Neural progenitor cell (in vitro differentiated cells): ENCODE measurements around the gene S100A9. TPM values are rescaled to one million over a fixed set of nuclear protein-coding genes. Genes with fewer than 3 reads are reported as not detected.

Source experiments
- DNase-seq: peaks from one replicate; pipeline ENCODE4 v3.0.0-alpha.2; 2016; ENCODE audit warnings: low spot score
- H2AFZ ChIP-seq: fragments of 200-600 bp; sonication (generic); replicated peaks from 2 replicates; pipeline ENCODE4 v1.6.1; 2016; ENCODE audit warnings: antibody characterized with exemption
- H3F3A ChIP-seq: fragments of 200-600 bp; sonication (generic); 2 replicates; pipeline ENCODE4 v1.6.1; 2016; ENCODE audit warnings: antibody characterized with exemption, low read depth
- H3K27ac ChIP-seq: fragments of 200-600 bp; sonication (generic); 2 replicates; pipeline ENCODE4 v1.5.1; 2016; ENCODE audit warnings: mild to moderate bottlenecking
- H3K27me3 ChIP-seq: fragments of 200-600 bp; sonication (generic); 2 replicates; pipeline ENCODE4 v1.6.1; 2016; ENCODE audit warnings: mild to moderate bottlenecking, moderate library complexity
- H3K36me3 ChIP-seq: fragments of 200-600 bp; sonication (generic); 2 replicates; pipeline ENCODE4 v1.5.1; 2016
- H3K4me1 ChIP-seq: fragments of 200-600 bp; sonication (generic); 2 replicates; pipeline ENCODE4 v1.6.1; 2016; ENCODE audit warnings: mixed run types
- H3K4me2 ChIP-seq: fragments of 200-600 bp; sonication (generic); 2 replicates; pipeline ENCODE4 v1.6.1; 2016
- H3K4me3 ChIP-seq: fragments of 200-600 bp; sonication (generic); 2 replicates; pipeline ENCODE4 v1.5.1; 2016
- H3K79me2 ChIP-seq: fragments of 200-600 bp; sonication (generic); 2 replicates; pipeline ENCODE4 v1.6.1; 2016; ENCODE audit warnings: low read depth
- H3K9ac ChIP-seq: fragments of 200-600 bp; sonication (generic); 2 replicates; pipeline ENCODE4 v1.6.1; 2016
- H3K9me3 ChIP-seq: fragments of 200-600 bp; sonication (generic); 2 replicates; pipeline ENCODE4 v1.5.1; 2016; ENCODE audit warnings: low read depth
- H4K20me1 ChIP-seq: fragments of 200-600 bp; sonication (generic); 2 replicates; pipeline ENCODE4 v1.6.1; 2016; ENCODE audit warnings: low read depth
- H3K27ac Mint-ChIP-seq: 3 replicates; pipeline ENCODE4 v1.8.0; 2021; ENCODE audit warnings: mixed read lengths
- H3K27me3 Mint-ChIP-seq: 2 replicates; pipeline ENCODE4 v1.8.0; 2022; ENCODE audit warnings: low read depth, mild to moderate bottlenecking, inconsistent platforms, moderate library complexity, mixed read lengths; ENCODE audit not compliant: insufficient read depth
- H3K36me3 Mint-ChIP-seq: 3 replicates; pipeline ENCODE4 v1.8.0; 2021; ENCODE audit warnings: mixed read lengths
- H3K4me1 Mint-ChIP-seq: 3 replicates; pipeline ENCODE4 v1.8.0; 2021; ENCODE audit warnings: mixed read lengths
- H3K4me3 Mint-ChIP-seq: 3 replicates; pipeline ENCODE4 v1.8.0; 2021; ENCODE audit warnings: mild to moderate bottlenecking, moderate library complexity, mixed read lengths
- H3K9me3 Mint-ChIP-seq: 3 replicates; pipeline ENCODE4 v1.8.0; 2020; ENCODE audit warnings: mixed read lengths
- CTCF ChIP-seq: fragments of 200-600 bp; sonication (generic); IDR thresholded peaks from 2 replicates; pipeline ENCODE4 v1.5.1; 2017; ENCODE audit warnings: antibody characterized with exemption, mild to moderate bottlenecking
- EZH2 ChIP-seq: fragments of 200-600 bp; sonication (generic); IDR thresholded peaks from 2 replicates; pipeline ENCODE4 v1.6.1; 2017; ENCODE audit warnings: antibody characterized with exemption, mild to moderate bottlenecking, moderate library complexity
- EZH2phosphoT487 ChIP-seq: fragments of 200-600 bp; sonication (generic); IDR thresholded peaks from 2 replicates; pipeline ENCODE4 v1.6.1; 2017; ENCODE audit warnings: antibody characterized with exemption
- total RNA-seq: library from RNA; depleted of rRNA; stranded (reverse); fragments of >200 nt; gene quantifications from 2 replicates; pipeline ENCODE4 v1.2.3, GENCODE V29; 2015; ENCODE audit warnings: low replicate concordance

S100A9 gene
- total RNA-seq, 1 donor from 2014 or later = not detected

GRCh38 chr1:153395776-153396175, 38.1 kb downstream of the S100A9 start:
- Histone ChIP-seq H3K79me2 (no peaks in the 10 kb centered on the region), H3K4me3 (no peak overlapping the region), H3K9me3 (no peaks in the 10 kb centered on the region), H3K4me2 (no peak overlapping the region), H3K4me1 (no peaks in the 10 kb centered on the region), H3K27ac (no peak overlapping the region), H3K36me3 (no peaks in the 10 kb centered on the region), H2AFZ (no peak overlapping the region), H4K20me1 (no peaks in the 10 kb centered on the region), H3K27me3 (no peaks in the 10 kb centered on the region), H3K9ac (no peak overlapping the region), H3F3A (no peaks in the 10 kb centered on the region)
- no peaks in the 10 kb centered on the region for H3K9me3 Mint-ChIP-seq
- TF ChIP-seq CTCF = no peak
- no peak for TF ChIP-seq EZH2
- TF ChIP-seq EZH2phosphoT487 = no peak
- no peaks in the 10 kb centered on the region for H3K4me1 Mint-ChIP-seq
- no peak overlapping the region for H3K4me3 Mint-ChIP-seq
- H3K27ac Mint-ChIP-seq = no peak overlapping the region
- DNase-seq = no peak
- peaks cover 10% of the 10 kb centered on the region for H3K27me3 Mint-ChIP-seq
- H3K36me3 Mint-ChIP-seq = no peaks in the 10 kb centered on the region

GRCh38 chr1:153396461-153396860, 38.8 kb downstream of the S100A9 start:
- Histone ChIP-seq H3K36me3 (no peaks in the 10 kb centered on the region), H3F3A (no peaks in the 10 kb centered on the region), H2AFZ (no peak overlapping the region), H3K9ac (no peak overlapping the region), H3K4me2 (no peak overlapping the region), H4K20me1 (no peaks in the 10 kb centered on the region), H3K9me3 (no peaks in the 10 kb centered on the region), H3K4me1 (no peaks in the 10 kb centered on the region), H3K79me2 (no peaks in the 10 kb centered on the region), H3K27me3 (no peaks in the 10 kb centered on the region), H3K27ac (no peak overlapping the region), H3K4me3 (no peak overlapping the region)
- Mint-ChIP-seq H3K27ac (no peak overlapping the region), H3K9me3 (no peaks in the 10 kb centered on the region), H3K27me3 (peaks cover 10% of the 10 kb centered on the region), H3K36me3 (no peaks in the 10 kb centered on the region), H3K4me1 (no peaks in the 10 kb centered on the region), H3K4me3 (no peak overlapping the region)
- TF ChIP-seq EZH2 (no peak), EZH2phosphoT487 (no peak)
- no peak for DNase-seq

DNA sequence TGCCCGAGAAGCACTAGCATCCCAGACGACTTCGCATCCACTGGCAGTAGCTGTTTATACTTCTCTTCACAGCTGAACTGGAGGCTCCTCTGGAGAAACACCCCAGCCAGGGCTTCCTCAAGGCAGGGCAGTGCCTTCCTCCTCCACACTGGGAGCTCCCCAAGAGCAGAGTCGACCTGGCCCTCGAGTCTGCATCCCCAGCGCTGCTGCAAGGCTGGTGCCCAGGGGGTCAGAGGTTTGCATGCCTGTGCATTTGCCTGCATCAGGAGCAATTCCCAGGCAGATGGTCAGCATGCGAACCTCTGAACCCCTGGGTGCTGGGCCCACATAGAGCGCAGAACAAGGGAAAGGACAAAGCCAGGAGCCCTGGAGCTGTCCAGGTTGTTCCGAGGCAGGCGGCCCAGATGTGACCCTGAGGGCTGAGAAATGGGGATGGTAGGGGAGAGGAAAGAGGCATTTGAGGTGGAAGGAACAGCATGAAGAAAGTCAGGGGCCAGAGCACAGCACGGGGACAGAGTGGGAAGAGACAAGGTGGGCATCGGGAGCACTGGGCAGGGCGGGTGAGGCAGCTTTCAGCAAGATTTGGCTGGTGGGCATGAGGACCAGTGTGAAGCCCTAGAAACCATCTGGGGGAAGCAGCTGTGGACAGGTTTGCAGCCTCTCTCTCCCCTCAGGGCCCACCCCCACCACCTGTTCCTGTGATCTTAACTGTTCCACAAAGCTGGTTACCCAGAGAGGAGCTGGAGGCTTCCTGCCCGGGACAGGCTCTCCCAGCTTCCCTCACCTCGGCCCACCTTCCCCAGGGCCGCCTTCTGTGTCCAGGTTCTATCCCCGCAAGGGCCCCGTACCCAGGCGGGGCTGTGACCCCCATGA, 39.6 kb downstream of the S100A9 start:
- no peaks in the 10 kb centered on the region for H3K79me2 ChIP-seq
- Mint-ChIP-seq H3K9me3 (no peaks in the 10 kb centered on the region), H3K4me1 (no peaks in the 10 kb centered on the region), H3K4me3 (no peak overlapping the region), H3K27me3 (peaks cover 12% of the 10 kb centered on the region), H3K27ac (no peak overlapping the region), H3K36me3 (no peaks in the 10 kb centered on the region)
- H3K4me1 ChIP-seq = no peaks in the 10 kb centered on the region
- no peaks in the 10 kb centered on the region for H3F3A ChIP-seq
- H3K27ac ChIP-seq = no peak overlapping the region
- no peak overlapping the region for H3K4me2 ChIP-seq
- no peak overlapping the region for H2AFZ ChIP-seq
- no peak overlapping the region for H3K9ac ChIP-seq
- H4K20me1 ChIP-seq = no peaks in the 10 kb centered on the region
- H3K27me3 ChIP-seq = no peaks in the 10 kb centered on the region
- DNase-seq = no peak
- no peak for TF ChIP-seq EZH2
- no peak for TF ChIP-seq CTCF
- TF ChIP-seq EZH2phosphoT487 = no peak
- no peaks in the 10 kb centered on the region for H3K9me3 ChIP-seq
- no peaks in the 10 kb centered on the region for H3K36me3 ChIP-seq
- H3K4me3 ChIP-seq = no peak overlapping the region
